ENCODE data around the gene TCP1. TPM values are rescaled to one million over a fixed set of nuclear protein-coding genes. Genes with fewer than 3 reads are reported as not detected.

The TCP1 gene
- total and polyA plus RNA-seq, 9 of the 15 experiments (the other 6 are each of a cell fraction or from before 2014, with no cell fraction given), result 331 to 801 (median 645) TPM

GRCh38 chr6:159788753-159789376 lies 537 bp downstream of the TCP1 start:
- intact Hi-C loops (cut with micrococcal nuclease), result loop anchor here (1.0 to 2.0 kb wide), 3 partner anchors 17 to 312 kb away; no protein-coding TSS in a partner anchor
- H3K36me3 ChIP-seq (ENCODE audit: control insufficient read depth, insufficient read depth, low read length), result peaks cover 78% of the 10 kb centered on the region
- 1% methylated on average over 46 of the region's 60 CpGs for WGBS (ENCODE audit: insufficient coverage, low coverage, missing lambda C conversion rate)
- no peaks in the 10 kb centered on the region for H3K27me3 ChIP-seq (ENCODE audit: control insufficient read depth in 2 of 2, insufficient read depth in 2 of 2, low read length in 2 of 2)
- H2AFZ ChIP-seq (ENCODE audit: low read depth, low read length), result peak overlapping the region; percentile 82
- peak; percentile 39 for ATAC-seq
- ChIA-PET POLR2A (interaction anchor here (0.6 to 4.6 kb wide), 19 partner anchors 9 to 201 kb away, joined by 3 to 37 read pairs (median 6); partner anchors contain the start of genes PNLDC1 and WTAP), CTCF (ENCODE audit: low intra/inter-chr PET ratio) (interaction anchor here (1.4 kb wide), 1 partner anchor 97 kb away, joined by 3 read pairs; no protein-coding TSS in a partner anchor)
- H3K4me3 ChIP-seq, result peak overlapping the region; percentile 93
- in situ Hi-C loops (cut with MboI), result no loop called here
- peaks cover 20% of the 10 kb centered on the region; the same call in 1 of the 2 replicates for H4K20me1 ChIP-seq (replicated peaks; ENCODE audit: control insufficient read depth, insufficient read depth, low read length)
- no peaks in the 10 kb centered on the region for H3K9me1 ChIP-seq (ENCODE audit: control insufficient read depth, insufficient read depth, low read length)
- H3K27ac ChIP-seq (ENCODE audit: extremely low read depth, low read depth, low read length), result peak overlapping the region; percentile 88
- peaks cover 14 to 22% of the 10 kb centered on the region in 2 experiments; a peak in 4 of 5 replicates for H3K4me1 ChIP-seq (replicated peaks in 1 of 2; ENCODE audit: control insufficient read depth in 2 of 2, insufficient read depth in 2 of 2, low read length in 2 of 2)
- peak; percentile 48 to 74 (median 68) for DNase-seq (ENCODE audit: extremely low read depth in 1 of 4, low spot score in 3 of 4)
- BruUV-seq (replicated peaks), result TSS peak; percentile 40
- FAIRE-seq, result no peak
- peaks cover 97% of the 10 kb centered on the region for H3K79me2 ChIP-seq (ENCODE audit: control insufficient read depth, insufficient read depth, low read length)
- H3K9me3 ChIP-seq (replicated peaks; ENCODE audit: control insufficient read depth, insufficient read depth, low read depth, low read length), result no peaks in the 10 kb centered on the region
- H3K4me2 ChIP-seq (ENCODE audit: insufficient read depth, low read length), result peak overlapping the region; percentile 96
- H3K9ac ChIP-seq (ENCODE audit: insufficient read depth in 1 of 2, low read depth in 2 of 2, low read length in 2 of 2), result peak overlapping the region; percentile 97 to 99
- TF ChIP-seq GTF2E2 (tag; IDR thresholded peaks at IDR 0.05), result peak; percentile 45; the same call in 1 of the 2 replicates
- peak; percentile 70 for TF ChIP-seq SAFB (IDR thresholded peaks at IDR 0.05; ENCODE audit: borderline replicate concordance, low read depth, low read length)
- TF ChIP-seq ZNF740 (CRISPR knock-in tag; IDR thresholded peaks at IDR 0.05), result 0 out of 2 replicates have a peak, but pooled peaks have one; percentile 26
- TF ChIP-seq ZNF740 (tag; IDR thresholded peaks at IDR 0.05), result no peak
- peak; percentile 29; the same call in 1 of the 2 replicates for TF ChIP-seq MXI1 (IDR thresholded peaks at IDR 0.05; ENCODE audit: low read depth, low read length)
- peak; percentile 93 for TF ChIP-seq CHD1 (IDR thresholded peaks at IDR 0.05; ENCODE audit: low read length)
- TF ChIP-seq ZBTB7A (IDR thresholded peaks at IDR 0.05; ENCODE audit: borderline replicate concordance, control insufficient read depth, low read depth, low read length), result peak; percentile 18; the same call in 1 of the 2 replicates
- TF ChIP-seq SIN3B (IDR thresholded peaks at IDR 0.05; ENCODE audit: low read depth), result peak; percentile 8; the same call in 1 of the 2 replicates
- TF ChIP-seq MNT (conservative IDR thresholded peaks at IDR 0.05), result peak; percentile 73 to 88; a peak in 3 of 4 replicates
- peak; percentile 73 to 85; a peak in 2 of 4 replicates for TF ChIP-seq SIN3A (IDR thresholded peaks at IDR 0.05; ENCODE audit: borderline replicate concordance in 2 of 2, control insufficient read depth in 1 of 2, low read depth in 2 of 2, low read length in 2 of 2)
- no peak for TF ChIP-seq NONO (IDR thresholded peaks at IDR 0.05; ENCODE audit: low read depth in 2 of 2, low read length in 1 of 2)
- no peak for TF ChIP-seq RCOR1 (IDR thresholded peaks at IDR 0.05; ENCODE audit: borderline replicate concordance in 1 of 2, low read depth in 2 of 2, low read length in 2 of 2)
- peak; percentile 47 for TF ChIP-seq NR3C1 (CRISPR knock-in tag; IDR thresholded peaks at IDR 0.05)
- peak in 1 of 2 experiments; percentile 80 for TF ChIP-seq E2F6 (IDR thresholded peaks at IDR 0.05; ENCODE audit: borderline replicate concordance in 1 of 2, extremely low read depth in 1 of 2, insufficient read depth in 1 of 2, insufficient read length in 1 of 2, low read depth in 1 of 2, low read length in 1 of 2, poor library complexity in 1 of 2, severe bottlenecking in 1 of 2)
- TF ChIP-seq CXXC5 (CRISPR knock-in tag; IDR thresholded peaks at IDR 0.05), result peak; percentile 35
- no peak for TF ChIP-seq GABPA (tag; conservative IDR thresholded peaks at IDR 0.05; ENCODE audit: low read depth)

Measured in K562 (cell line).